Heart right ventricle (tissue), 16 donors: Measurements from ENCODE around the gene TMEM269. TPM values are rescaled to one million over a fixed set of nuclear protein-coding genes. Genes with fewer than 3 reads are reported as not detected.

Experiments used
- ATAC-seq, 8 donors: fragments of 200-7000 bp; cut with Tn5 transposase; one replicate each; pipeline ENCODE4 v1.9.1; 2020; ENCODE audit warnings: mild to moderate bottlenecking in 8 of 8, moderate library complexity in 8 of 8, moderate number of reproducible peaks in 1 of 8
- DNase-seq, 2 donors: peaks; one replicate each; pipeline ENCODE4 v3.0.0-alpha.2; 2020
- H3K27ac ChIP-seq, 10 donors: fragments of 200-600 bp; sonication (generic) in 2 of 10; one replicate each; pipeline versions ENCODE4 v1.5.0 to v1.8.0; 2020 to 2022; ENCODE audit warnings: mild to moderate bottlenecking in 3 of 10
- H3K27me3 ChIP-seq, 7 donors: fragments of 200-600 bp; one replicate each; pipeline ENCODE4 v1.8.0; 2021 to 2022; ENCODE audit warnings: mild to moderate bottlenecking in 2 of 7
- H3K36me3 ChIP-seq, 9 donors: fragments of 200-600 bp; sonication (generic) in 1 of 9; one replicate each; pipeline versions ENCODE4 v1.5.0 to v1.8.0; 2020 to 2022; ENCODE audit warnings: mild to moderate bottlenecking in 2 of 9
- H3K4me1 ChIP-seq, 9 donors: fragments of 200-600 bp; sonication (generic) in 1 of 9; one replicate each; pipeline versions ENCODE4 v1.5.0 to v1.8.0; 2020 to 2022; ENCODE audit warnings: mild to moderate bottlenecking in 4 of 9
- H3K4me3 ChIP-seq, 10 donors: fragments of 200-600 bp; sonication (generic) in 2 of 10; one replicate each; pipeline versions ENCODE4 v1.5.0 to v1.8.0; 2020 to 2022; ENCODE audit warnings: mild to moderate bottlenecking in 7 of 10, moderate library complexity in 2 of 10
- H3K9me3 ChIP-seq, 11 donors: fragments of 200-600 bp in 10 of 11; sonication (generic) in 2 of 11; one replicate each; pipeline versions ENCODE4 v1.5.0 to v1.8.0; 2013 to 2022; ENCODE audit warnings: mild to moderate bottlenecking in 2 of 11, control low read depth in 1 of 11, moderate library complexity in 1 of 11
- CTCF ChIP-seq, 9 donors: fragments of 200-600 bp; sonication (generic) in 2 of 9; IDR thresholded peaks; one replicate each; pipeline versions ENCODE4 v1.5.0 to v1.8.0; 2021 to 2022; ENCODE audit warnings: antibody characterized with exemption in 9 of 9, mild to moderate bottlenecking in 5 of 9, moderate library complexity in 1 of 9
- WGBS, 2 donors: extraction: QIAGEN DNeasy Blood & Tissue Kit; methylation state at CpG; one replicate each; pipeline ENCODE4 v1.1.7; 2013; ENCODE audit warnings: inconsistent platforms in 1 of 2; 5-methylcytosine and 5-hydroxymethylcytosine counted together
- intact Hi-C, 10 donors: fragments of 100-400 bp; cut with DNase I; formaldehyde crosslinking; loops; one replicate each; pipeline versions ENCODE4 v1.11.1 to v1.14.2; 2022
- polyA plus RNA-seq, 2 donors: library from polyadenylated mRNA; stranded (reverse); fragments of 200-250 nt; gene quantifications; one replicate each; pipeline ENCODE4 v1.2.3, GENCODE V29; 2013
- total RNA-seq, 10 donors: library from RNA; stranded (reverse); fragmentation: NEBNext Ultra II Directional in 3 of 10; extraction: Animal tissue kit (Norgen Biotek cat#: 25700) in 3 of 10; gene quantifications; one replicate each; pipeline versions ENCODE4 v1.2.1 to v1.2.4, GENCODE V29; 2021 to 2023
- donor health status: Arrhythmogenic right ventricular cardiomyopathy.
- donor health status: ischemic (EF 13 %, LVEDD 7.1; RV severe dilation, severe dysfunction).
- donor health status: healthy with polysubstance abuse.
- donor health status: DM: no; HTN: yes; CAD: no.
- donor health status: DM: no; HTN: no; CAD: no.
- donor health status: ischemic (EF 25% LVEDD 6.9; RV normal size, moderate dysfunction).
- donor health status: ischemic (EF 25% LVEDD 5.7; RV mildly dilated, moderate dysfunction).
- donor health status: healthy.
- donor health status: DM: yes; HTN: yes; CAD: no.
- donor health status: Ischemic cardiomyopathy.
- donor health status: ischemic (EF 35%, LVEDD 5.7; RV mildly dilated, moderate dysfunction).
- donor health status: nonischemic (EF 11% LVEDD 7.7; RV severe dilation, severe dysfunction).
- donor health status: DM: yes; HTN: yes; CAD: no.
- donor health status: PGD.
- donor health status: ischemic (EF 29% LVEDD 5.4; RV normal size, mild dysfunction).
- donor health status: nonischemic (EF 23%, LVEDD 6.1; RV moderate dilation, normal function).

TMEM269 gene
- total and polyA plus RNA-seq, 12 donors: 0.01 to 0.09 (median 0.07) TPM; not detected in 9

DNA sequence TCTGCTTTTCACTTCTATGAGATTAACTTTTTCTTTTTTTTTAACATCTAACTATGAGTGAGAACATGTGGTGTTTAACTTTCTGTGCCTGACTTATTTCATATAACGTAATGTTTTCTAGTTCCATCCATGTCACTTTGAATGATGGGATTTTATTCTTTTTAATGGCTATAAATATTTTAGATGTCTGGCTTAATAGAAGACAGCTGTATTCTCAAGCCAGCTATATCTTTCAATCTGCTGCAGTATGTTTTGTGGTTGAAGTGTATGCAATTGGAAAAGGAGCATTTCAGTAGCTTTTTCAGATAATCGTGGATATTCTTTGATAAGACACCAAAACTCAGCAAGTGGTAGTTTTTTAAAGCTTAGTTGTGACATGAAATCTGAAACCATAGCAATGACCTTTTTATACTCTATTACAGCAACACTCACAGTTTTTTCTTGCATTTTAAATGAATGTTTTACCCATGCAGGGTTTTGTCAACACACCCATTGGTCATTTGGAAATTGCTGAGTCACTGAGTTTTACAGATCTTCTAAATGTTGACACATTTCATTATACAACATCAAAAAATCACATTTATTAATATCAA is 38.1 kb downstream of the TMEM269 start:
- TF ChIP-seq CTCF (IDR thresholded peaks at IDR 0.05): no peak
- ATAC-seq (no peak), DNase-seq (no peak)
- Histone ChIP-seq H3K27me3 (no peaks in the 10 kb centered on the region), H3K27ac (no peak overlapping the region), H3K4me1 (peaks cover 0 to 20% (median 4%) of the 10 kb centered on the region in 9 donors), H3K4me3 (no peak overlapping the region), H3K36me3 (peaks cover 0 to 4% (median 0%) of the 10 kb centered on the region in 9 donors), H3K9me3 (no peaks in the 10 kb centered on the region)
- intact Hi-C loops: no loop called here
- 64 to 67% methylated on average over 2 of the region's 2 CpGs for WGBS, 2 donors

DNA sequence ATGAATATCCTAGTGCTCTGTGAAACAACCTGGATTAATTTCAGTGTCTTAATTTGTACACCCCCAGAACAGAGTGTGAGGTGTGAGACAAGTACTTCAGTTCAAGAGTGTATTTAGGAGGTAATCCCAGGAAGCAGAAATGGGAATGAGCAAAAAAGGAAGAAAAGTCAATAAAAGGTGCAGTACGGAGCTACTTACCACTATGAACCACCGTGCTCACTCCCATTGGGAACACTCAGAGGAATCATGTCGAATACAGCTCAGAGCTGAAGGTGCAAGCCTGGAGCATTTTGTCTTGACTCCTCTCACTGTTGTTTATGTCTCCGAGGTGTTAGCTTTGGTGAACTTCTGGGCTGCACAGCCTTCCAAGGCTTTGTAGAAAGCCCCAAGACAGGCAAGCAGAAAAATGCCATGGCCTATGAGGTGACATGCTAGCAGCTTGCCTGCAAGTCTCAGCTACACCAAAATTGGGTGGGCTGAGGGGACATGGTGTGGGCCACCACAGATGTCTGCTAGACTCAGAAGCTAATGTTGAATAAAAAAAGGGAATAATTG is 39.8 kb downstream of the TMEM269 start:
- no peak overlapping the region for H3K4me3 ChIP-seq
- no peak overlapping the region for H3K27ac ChIP-seq
- ATAC-seq (no peak), DNase-seq (no peak)
- peaks cover 0 to 17% (median 0%) of the 10 kb centered on the region in 9 donors for H3K36me3 ChIP-seq
- intact Hi-C loops: no loop called here
- H3K4me1 ChIP-seq: peaks cover 0 to 14% (median 0%) of the 10 kb centered on the region in 9 donors
- WGBS, 2 donors: 95 to 96% methylated on average over 4 of the region's 4 CpGs
- TF ChIP-seq CTCF (IDR thresholded peaks at IDR 0.05): no peak
- H3K27me3 ChIP-seq: no peaks in the 10 kb centered on the region
- H3K9me3 ChIP-seq: no peaks in the 10 kb centered on the region

GRCh38 chr1:42825036-42825851 is 40.5 kb downstream of the TMEM269 start:
- no peak for ATAC-seq
- 75 to 77% methylated on average over 10 of the region's 10 CpGs for WGBS, 2 donors
- TF ChIP-seq CTCF (IDR thresholded peaks at IDR 0.05): no peak

DNA sequence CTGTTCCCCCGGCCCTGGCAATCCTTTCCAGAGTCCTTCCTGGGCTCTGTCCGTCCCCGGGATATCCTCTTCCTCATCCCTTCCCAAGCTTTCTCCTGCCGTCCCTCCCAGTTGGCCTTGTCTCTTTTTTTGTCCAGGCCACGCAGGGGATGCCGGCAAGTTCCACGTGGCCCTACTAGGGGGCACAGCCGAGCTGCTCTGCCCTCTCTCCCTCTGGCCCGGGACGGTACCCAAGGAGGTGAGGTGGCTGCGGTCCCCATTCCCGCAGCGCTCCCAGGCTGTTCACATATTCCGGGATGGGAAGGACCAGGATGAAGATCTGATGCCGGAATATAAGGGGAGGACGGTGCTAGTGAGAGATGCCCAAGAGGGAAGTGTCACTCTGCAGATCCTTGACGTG is 45.8 kb downstream of the TMEM269 start:
- H3K27me3 ChIP-seq: no peaks in the 10 kb centered on the region
- no peak overlapping the region for H3K27ac ChIP-seq
- TF ChIP-seq CTCF (IDR thresholded peaks at IDR 0.05): no peak
- H3K4me3 ChIP-seq: no peak overlapping the region
- intact Hi-C loops: no loop called here
- no peaks in the 10 kb centered on the region for H3K9me3 ChIP-seq
- ATAC-seq (no peak), DNase-seq (no peak)
- peaks cover 0 to 34% (median 0%) of the 10 kb centered on the region in 9 donors for H3K36me3 ChIP-seq
- no peaks in the 10 kb centered on the region for H3K4me1 ChIP-seq
- 88 to 91% methylated on average over 17 of the region's 17 CpGs for WGBS, 2 donors

More at GRCh38 chr1:42825036-42825851, 40.5 kb downstream of the TMEM269 start:
- H3K4me1 ChIP-seq: peaks cover 0 to 14% (median 0%) of the 10 kb centered on the region in 9 donors
- no peak overlapping the region for H3K27ac ChIP-seq
- peaks cover 0 to 24% (median 0%) of the 10 kb centered on the region in 9 donors for H3K36me3 ChIP-seq
- DNase-seq: no peak
- no peak overlapping the region for H3K4me3 ChIP-seq
- H3K27me3 ChIP-seq: no peaks in the 10 kb centered on the region
- intact Hi-C loops: no loop called here
- no peaks in the 10 kb centered on the region for H3K9me3 ChIP-seq
